ENCODE results near the gene ZBTB38.

The ZBTB38 gene

DNA sequence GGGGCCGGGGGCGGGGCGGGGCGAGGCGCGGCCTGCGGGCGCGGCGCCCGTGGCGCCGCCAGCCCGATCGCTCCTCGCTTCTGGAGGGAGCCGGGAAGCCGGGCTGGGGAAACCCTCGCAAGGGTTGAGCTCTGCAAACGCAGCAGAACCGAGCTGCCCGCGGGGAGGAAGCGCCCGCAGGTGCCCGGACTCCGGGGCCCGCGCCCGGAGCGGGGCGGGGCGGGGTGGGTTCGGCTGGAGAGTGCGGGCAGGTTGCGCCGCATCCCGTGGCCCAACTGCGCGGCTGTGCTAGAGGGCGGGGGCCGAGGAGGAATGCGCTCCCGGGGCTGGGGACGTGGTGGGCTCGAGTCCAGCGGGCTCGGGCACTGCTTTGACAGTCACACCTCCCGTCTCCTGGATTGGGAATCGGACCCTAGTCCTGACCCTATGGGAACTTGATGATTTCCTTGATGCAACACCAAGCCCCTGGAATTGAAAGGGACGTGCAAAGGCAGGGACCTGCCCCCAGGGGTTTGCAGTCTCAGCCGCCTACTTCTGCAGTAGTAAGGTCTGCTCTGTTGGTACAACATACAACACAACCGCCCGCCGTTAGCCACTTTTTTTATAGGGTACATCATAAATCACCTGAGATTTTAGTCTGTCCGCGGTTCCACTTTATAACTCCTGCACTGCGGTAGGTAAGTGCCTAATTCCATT, 34.3 kb downstream of the ZBTB38 start:
- TF ChIP-seq, protein P1, sequence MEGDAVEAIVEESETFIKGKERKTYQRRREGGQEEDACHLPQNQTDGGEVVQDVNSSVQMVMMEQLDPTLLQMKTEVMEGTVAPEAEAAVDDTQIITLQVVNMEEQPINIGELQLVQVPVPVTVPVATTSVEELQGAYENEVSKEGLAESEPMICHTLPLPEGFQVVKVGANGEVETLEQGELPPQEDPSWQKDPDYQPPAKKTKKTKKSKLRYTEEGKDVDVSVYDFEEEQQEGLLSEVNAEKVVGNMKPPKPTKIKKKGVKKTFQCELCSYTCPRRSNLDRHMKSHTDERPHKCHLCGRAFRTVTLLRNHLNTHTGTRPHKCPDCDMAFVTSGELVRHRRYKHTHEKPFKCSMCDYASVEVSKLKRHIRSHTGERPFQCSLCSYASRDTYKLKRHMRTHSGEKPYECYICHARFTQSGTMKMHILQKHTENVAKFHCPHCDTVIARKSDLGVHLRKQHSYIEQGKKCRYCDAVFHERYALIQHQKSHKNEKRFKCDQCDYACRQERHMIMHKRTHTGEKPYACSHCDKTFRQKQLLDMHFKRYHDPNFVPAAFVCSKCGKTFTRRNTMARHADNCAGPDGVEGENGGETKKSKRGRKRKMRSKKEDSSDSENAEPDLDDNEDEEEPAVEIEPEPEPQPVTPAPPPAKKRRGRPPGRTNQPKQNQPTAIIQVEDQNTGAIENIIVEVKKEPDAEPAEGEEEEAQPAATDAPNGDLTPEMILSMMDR (IDR thresholded peaks at IDR 0.05; ENCODE audit: poor library complexity, severe bottlenecking), result no peak
- Histone ChIP-seq H3K27me3 (ENCODE audit: insufficient read depth, poor library complexity, severe bottlenecking) (no peaks in the 10 kb centered on the region), H3K9me3 (ENCODE audit: severe bottlenecking) (no peaks in the 10 kb centered on the region), H3K4me3 (ENCODE audit: severe bottlenecking) (peak overlapping the region; percentile 92), H3K36me3 (ENCODE audit: low read depth) (peaks cover 51% of the 10 kb centered on the region), H3K4me1 (ENCODE audit: insufficient read depth, poor library complexity, severe bottlenecking) (peaks cover 49% of the 10 kb centered on the region), H3K27ac (ENCODE audit: poor library complexity, severe bottlenecking) (peak overlapping the region; percentile 96)
- ATAC-seq (ENCODE audit: low read depth) (peak; percentile 58), DNase-seq (ENCODE audit: low spot score) (no peak)

DNA sequence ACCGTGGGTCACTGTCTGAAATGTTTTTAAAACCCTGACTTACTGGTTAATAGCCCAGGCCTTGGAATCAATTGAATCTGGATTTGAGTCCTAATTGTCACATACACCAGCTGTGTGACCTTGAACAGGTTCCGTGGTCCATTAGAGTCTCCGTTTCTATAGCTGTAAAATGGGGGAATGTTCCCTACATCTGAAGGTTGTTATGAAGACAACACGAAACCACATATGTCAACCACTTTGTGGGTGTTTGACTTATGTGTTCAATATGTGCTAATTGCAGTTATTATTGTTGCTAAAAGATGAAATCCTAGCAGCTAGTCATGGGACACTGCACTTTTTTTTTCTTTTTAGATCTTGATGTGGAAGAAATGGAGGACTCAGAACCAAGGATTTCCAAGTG, 35.3 kb downstream of the ZBTB38 start:
- H3K4me3 ChIP-seq (ENCODE audit: severe bottlenecking), result no peak overlapping the region

DNA sequence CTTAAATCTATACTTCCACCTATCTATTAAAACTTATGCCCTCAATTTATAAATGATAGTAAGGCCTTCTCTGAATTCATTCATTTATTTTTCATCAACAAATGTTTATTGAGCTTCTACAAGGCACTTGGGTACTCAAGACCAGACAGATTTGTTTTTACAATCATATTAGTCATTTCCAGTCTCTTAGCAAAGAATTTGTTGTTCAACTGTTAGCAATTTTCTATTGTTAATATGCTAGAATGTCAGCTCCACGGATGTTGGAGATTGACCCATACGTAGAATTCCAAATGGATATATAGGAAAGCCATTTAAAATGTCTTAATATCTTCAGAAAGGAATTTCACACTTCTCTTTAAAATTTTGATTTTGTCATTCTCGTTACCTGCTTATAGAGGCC, 36.7 kb downstream of the ZBTB38 start:
- ATAC-seq (ENCODE audit: low read depth) (peak; percentile 26; the same call in 1 of the 3 replicates), DNase-seq (ENCODE audit: low spot score) (no peak)
- Histone ChIP-seq H3K4me1 (ENCODE audit: insufficient read depth, poor library complexity, severe bottlenecking) (peaks cover 71% of the 10 kb centered on the region), H3K9me3 (ENCODE audit: severe bottlenecking) (no peaks in the 10 kb centered on the region), H3K27me3 (ENCODE audit: insufficient read depth, poor library complexity, severe bottlenecking) (no peaks in the 10 kb centered on the region), H3K36me3 (ENCODE audit: low read depth) (peaks cover 61% of the 10 kb centered on the region), H3K27ac (ENCODE audit: poor library complexity, severe bottlenecking) (peak overlapping the region; percentile 96), H3K4me3 (ENCODE audit: severe bottlenecking) (no peak overlapping the region)
- TF ChIP-seq, protein P1 (IDR thresholded peaks at IDR 0.05; ENCODE audit: poor library complexity, severe bottlenecking), result no peak

More for the DNA sequence above, 35.3 kb downstream of the ZBTB38 start:
- H3K9me3 ChIP-seq (ENCODE audit: severe bottlenecking), result no peaks in the 10 kb centered on the region
- TF ChIP-seq, protein P1 (IDR thresholded peaks at IDR 0.05; ENCODE audit: poor library complexity, severe bottlenecking), result no peak
- no peaks in the 10 kb centered on the region for H3K27me3 ChIP-seq (ENCODE audit: insufficient read depth, poor library complexity, severe bottlenecking)
- H3K27ac ChIP-seq (ENCODE audit: poor library complexity, severe bottlenecking), result peak overlapping the region; percentile 96
- no peak for DNase-seq (ENCODE audit: low spot score)
- no peak for ATAC-seq (ENCODE audit: low read depth)
- peaks cover 51% of the 10 kb centered on the region for H3K36me3 ChIP-seq (ENCODE audit: low read depth)
- H3K4me1 ChIP-seq (ENCODE audit: insufficient read depth, poor library complexity, severe bottlenecking), result peaks cover 57% of the 10 kb centered on the region

DNA sequence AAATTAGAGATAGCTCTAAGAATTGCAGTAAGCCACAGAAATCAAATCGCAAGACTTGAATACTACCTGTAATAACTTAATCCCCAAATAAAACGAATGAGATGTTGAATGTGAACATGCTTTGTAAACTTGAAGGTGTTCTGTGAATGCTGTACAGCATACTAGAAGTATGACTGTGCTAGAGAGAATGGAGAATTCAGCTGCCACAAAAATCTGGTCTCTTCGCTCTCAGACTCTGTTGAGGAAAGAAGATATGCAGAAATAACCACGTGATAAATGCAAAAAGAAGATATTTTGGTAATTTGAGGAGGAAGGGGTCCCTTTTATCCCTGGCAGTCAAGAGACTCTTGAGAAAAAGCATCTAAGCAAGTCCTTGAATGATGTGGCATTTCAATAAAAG, 37.3 kb downstream of the ZBTB38 start:
- DNase-seq (ENCODE audit: low spot score) (no peak), ATAC-seq (ENCODE audit: low read depth) (no peak)
- no peaks in the 10 kb centered on the region for H3K9me3 ChIP-seq (ENCODE audit: severe bottlenecking)
- TF ChIP-seq, protein P1 (IDR thresholded peaks at IDR 0.05; ENCODE audit: poor library complexity, severe bottlenecking), result no peak
- H3K4me3 ChIP-seq (ENCODE audit: severe bottlenecking), result no peak overlapping the region
- H3K36me3 ChIP-seq (ENCODE audit: low read depth), result peaks cover 61% of the 10 kb centered on the region
- peaks cover 77% of the 10 kb centered on the region for H3K4me1 ChIP-seq (ENCODE audit: insufficient read depth, poor library complexity, severe bottlenecking)
- peak overlapping the region; percentile 96 for H3K27ac ChIP-seq (ENCODE audit: poor library complexity, severe bottlenecking)
- H3K27me3 ChIP-seq (ENCODE audit: insufficient read depth, poor library complexity, severe bottlenecking), result no peaks in the 10 kb centered on the region

DNA sequence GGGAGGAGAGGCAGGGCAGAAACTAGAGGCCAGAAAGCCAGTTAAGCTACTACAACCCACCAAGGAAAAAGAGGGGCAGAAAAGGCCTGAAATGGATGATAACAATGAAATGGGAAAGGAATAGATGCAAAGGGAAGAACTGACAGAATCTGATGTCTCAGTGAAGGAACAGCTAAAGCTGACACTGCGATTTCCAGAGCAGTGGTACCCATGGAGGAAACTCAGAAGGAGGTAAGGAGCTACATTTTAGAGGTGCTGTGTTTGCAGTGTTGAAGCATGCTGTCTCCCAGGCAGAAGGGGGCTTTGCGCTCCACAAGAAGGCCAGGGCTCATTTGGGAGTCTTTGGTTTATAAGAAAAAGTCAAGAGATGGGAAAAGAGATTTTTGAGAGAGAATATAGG, 38.0 kb downstream of the ZBTB38 start:
- H3K9me3 ChIP-seq (ENCODE audit: severe bottlenecking), result no peaks in the 10 kb centered on the region
- H3K4me1 ChIP-seq (ENCODE audit: insufficient read depth, poor library complexity, severe bottlenecking), result peaks cover 81% of the 10 kb centered on the region
- no peaks in the 10 kb centered on the region for H3K27me3 ChIP-seq (ENCODE audit: insufficient read depth, poor library complexity, severe bottlenecking)
- H3K4me3 ChIP-seq (ENCODE audit: severe bottlenecking), result no peak overlapping the region
- H3K36me3 ChIP-seq (ENCODE audit: low read depth), result peaks cover 61% of the 10 kb centered on the region
- no peak for ATAC-seq (ENCODE audit: low read depth)
- TF ChIP-seq, protein P1 (IDR thresholded peaks at IDR 0.05; ENCODE audit: poor library complexity, severe bottlenecking), result no peak
- no peak for DNase-seq (ENCODE audit: low spot score)
- peak overlapping the region; percentile 96 for H3K27ac ChIP-seq (ENCODE audit: poor library complexity, severe bottlenecking)

Measured in RWPE2 (cell line).